Psoas muscle (tissue), 8 donors: Measurements from ENCODE around the gene USP27X. TPM values are rescaled to one million over a fixed set of nuclear protein-coding genes. Genes with fewer than 3 reads are reported as not detected.

Experiments
- ATAC-seq, 4 donors: fragments of 200-7000 bp; cut with Tn5 transposase; one replicate each; pipeline ENCODE4 v1.9.1; 2020; ENCODE audit warnings: moderate library complexity in 3 of 4, mild to moderate bottlenecking in 2 of 4
- DNase-seq, 2 donors: peaks; one replicate each; pipeline ENCODE4 v3.0.0-alpha.2; 2020
- H3K27ac ChIP-seq: fragments of 200-600 bp; one replicate; pipeline ENCODE4 v1.8.0; 2022
- H3K27me3 ChIP-seq, 3 donors: fragments of 200-600 bp in 1 of 3; one replicate each; pipeline versions ENCODE4 v1.6.1 to v1.8.0; 2013 to 2022; ENCODE audit warnings: low read length in 2 of 3, mild to moderate bottlenecking in 2 of 3, moderate library complexity in 1 of 3; ENCODE audit not compliant: insufficient read depth in 3 of 3
- H3K36me3 ChIP-seq, 2 donors: fragments of 200-600 bp in 1 of 2; one replicate each; pipeline versions ENCODE4 v1.6.1 to v1.8.0; 2013 to 2022; ENCODE audit warnings: low read depth in 1 of 2, mild to moderate bottlenecking in 1 of 2, moderate library complexity in 1 of 2; ENCODE audit not compliant: insufficient read depth in 1 of 2
- H3K4me1 ChIP-seq: fragments of 200-600 bp; one replicate; pipeline ENCODE4 v1.8.0; 2022
- H3K4me3 ChIP-seq: fragments of 200-600 bp; one replicate; pipeline ENCODE4 v1.8.0; 2022; ENCODE audit warnings: mild to moderate bottlenecking
- H3K9me3 ChIP-seq: fragments of 200-600 bp; one replicate; pipeline ENCODE4 v1.8.0; 2022
- CTCF ChIP-seq: fragments of 200-600 bp; IDR thresholded peaks from one replicate; pipeline ENCODE4 v1.8.0; 2022; ENCODE audit warnings: antibody characterized with exemption
- WGBS, 3 donors: extraction: QIAGEN DNeasy Blood & Tissue Kit; methylation state at CpG; one replicate each; pipeline versions ENCODE4 v1.1.6 to v1.1.7; 2013; 5-methylcytosine and 5-hydroxymethylcytosine counted together
- intact Hi-C, 2 donors: fragments of 100-400 bp; cut with DNase I; formaldehyde crosslinking; loops; one replicate each; pipeline versions ENCODE4 v1.11.0 to v1.14.2; 2022
- polyA plus RNA-seq, 3 donors: library from polyadenylated mRNA; stranded (reverse); fragments of 200-250 nt; gene quantifications; one replicate each; pipeline ENCODE4 v1.2.3, GENCODE V29; 2013
- total RNA-seq, 4 donors: library from RNA; stranded (reverse); fragmentation: NEBNext Ultra II Directional in 2 of 4; extraction: Animal tissue kit (Norgen Biotek cat#: 25700) in 2 of 4; gene quantifications; one replicate each; pipeline versions ENCODE4 v1.2.1 to v1.2.4, GENCODE V29; 2021 to 2023
- donor health status: healthy with polysubstance abuse.
- donor health status: DM: no; HTN: no; CAD: no; lungs with moderate emphysema.
- donor health status: Bipolar disorder and iron deficiency.
- donor health status: healthy.
- donor health status: DM: yes; HTN: yes; CAD: no.
- donor health status: DM: no; HTN: no; CAD: no.
- donor health status: DM: no; HTN: no; CAD: no.
- donor health status: DM: yes; HTN: yes; CAD: no.

USP27X gene
- total and polyA plus RNA-seq, 7 donors = 1.5 to 4.3 (median 2.3) TPM

GRCh38 chrX:49912861-49913260 lies 33.6 kb downstream of the USP27X start:
- no peak for DNase-seq
- WGBS, 3 donors = 60 to 71% (median 65%) methylated on average over 3 of the region's 3 CpGs
- no peak for ATAC-seq
- no peak overlapping the region for H3K4me3 ChIP-seq
- no peak for TF ChIP-seq CTCF
- peaks cover 0 to 26% (median 0%) of the 10 kb centered on the region in 3 donors for H3K27me3 ChIP-seq
- H3K36me3 ChIP-seq = no peaks in the 10 kb centered on the region
- intact Hi-C loops = loop anchor here (10.0 kb wide), 1 partner anchor 672 kb away; no protein-coding TSS in a partner anchor
- H3K27ac ChIP-seq = no peak overlapping the region
- H3K9me3 ChIP-seq = no peaks in the 10 kb centered on the region
- no peaks in the 10 kb centered on the region for H3K4me1 ChIP-seq

- no peaks in the 10 kb centered on the region for H3K4me1 ChIP-seq
- no peaks in the 10 kb centered on the region for H3K36me3 ChIP-seq
- peak; percentile 65 to 87 (median 78) for ATAC-seq
- 24 to 32% (median 27%) methylated on average over 8 of the region's 8 CpGs for WGBS, 3 donors
- no peak for DNase-seq
- no peak overlapping the region for H3K27ac ChIP-seq
- no peaks in the 10 kb centered on the region for H3K9me3 ChIP-seq
- H3K4me3 ChIP-seq = no peak overlapping the region
- peaks cover 0 to 21% (median 0%) of the 10 kb centered on the region in 3 donors for H3K27me3 ChIP-seq
- TF ChIP-seq CTCF = peak; percentile 85
- intact Hi-C loops = loop anchor here (2.0 to 10.0 kb wide), 5 partner anchors 33 to 669 kb away; partner anchors contain the start of genes CCNB3 (in 2 of the 2) and AKAP4 (in 1 of the 2)
Measured at GRCh38 chrX:49915361-49916222, 36.3 kb downstream of the USP27X start.

GRCh38 chrX:49919617-49920016 lies 40.3 kb downstream of the USP27X start:
- Histone ChIP-seq H3K27me3 (peaks cover 0 to 3% (median 0%) of the 10 kb centered on the region in 3 donors), H3K4me3 (no peak overlapping the region), H3K9me3 (no peaks in the 10 kb centered on the region), H3K27ac (no peak overlapping the region), H3K4me1 (no peaks in the 10 kb centered on the region), H3K36me3 (no peaks in the 10 kb centered on the region)
- whole genome bisulfite sequencing, 3 donors = 20 to 32% (median 20%) methylated on average over 8 of the region's 8 CpGs
- TF ChIP-seq CTCF = peak; percentile 68
- intact Hi-C loops = loop anchor here (2.0 to 10.0 kb wide), 5 partner anchors 37 to 665 kb away; partner anchors contain the start of genes AKAP4 (in 1 of the 2) and CCNB3 (in 1 of the 2)
- ATAC-seq (no peak), DNase-seq (peak in 1 of 2 donors; percentile 29)

GRCh38 chrX:49921109-49921508 lies 41.8 kb downstream of the USP27X start:
- no peak overlapping the region for H3K4me3 ChIP-seq
- no peak for ATAC-seq

More at GRCh38 chrX:49921109-49921508, 41.8 kb downstream of the USP27X start:
- intact Hi-C loops = no loop called here
- TF ChIP-seq CTCF = no peak
- H3K27ac ChIP-seq = no peak overlapping the region
- 80 to 85% (median 84%) methylated on average over 2 of the region's 2 CpGs for WGBS, 3 donors
- H3K36me3 ChIP-seq = peaks cover 0 to 7% of the 10 kb centered on the region in 2 donors
- no peaks in the 10 kb centered on the region for H3K9me3 ChIP-seq
- H3K27me3 ChIP-seq = peaks cover 0 to 3% (median 0%) of the 10 kb centered on the region in 3 donors
- peaks cover 8% of the 10 kb centered on the region for H3K4me1 ChIP-seq
- DNase-seq = no peak
